Vagina (tissue), 2 donors: ENCODE data around the gene RAB4B.

Experiments
- POLR2A ChIP-seq, 2 donors: fragments of 450-650 bp; IDR thresholded peaks; one replicate each; pipeline ENCODE4 v1.6.1; 2017; ENCODE audit warnings: antibody characterized with exemption in 2 of 2, mild to moderate bottlenecking in 2 of 2, moderate library complexity in 2 of 2
- POLR2AphosphoS5 ChIP-seq, 2 donors: sonication (generic); formaldehyde crosslinking; IDR thresholded peaks; one replicate each; pipeline ENCODE4 v1.9.0; 2017; ENCODE audit warnings: antibody characterized with exemption in 2 of 2, mild to moderate bottlenecking in 2 of 2, low read depth in 1 of 2; ENCODE audit not compliant: insufficient read depth in 1 of 2
- TF ChIP-seq, protein P1 (sequence below), 3 experiments: fragments of 450-650 bp in 2 of 3; fragments of 200-600 bp in 1 of 3; sonication (generic) in 1 of 3; IDR thresholded peaks; one replicate each; pipeline ENCODE4 v1.5.1; 2017 to 2019; ENCODE audit warnings: antibody characterized with exemption in 3 of 3, mild to moderate bottlenecking in 2 of 3, moderate library complexity in 2 of 3

GRCh38 chr19:40733149-40733548, 44.9 kb upstream of the RAB4B start:
- TF ChIP-seq, protein P1, sequence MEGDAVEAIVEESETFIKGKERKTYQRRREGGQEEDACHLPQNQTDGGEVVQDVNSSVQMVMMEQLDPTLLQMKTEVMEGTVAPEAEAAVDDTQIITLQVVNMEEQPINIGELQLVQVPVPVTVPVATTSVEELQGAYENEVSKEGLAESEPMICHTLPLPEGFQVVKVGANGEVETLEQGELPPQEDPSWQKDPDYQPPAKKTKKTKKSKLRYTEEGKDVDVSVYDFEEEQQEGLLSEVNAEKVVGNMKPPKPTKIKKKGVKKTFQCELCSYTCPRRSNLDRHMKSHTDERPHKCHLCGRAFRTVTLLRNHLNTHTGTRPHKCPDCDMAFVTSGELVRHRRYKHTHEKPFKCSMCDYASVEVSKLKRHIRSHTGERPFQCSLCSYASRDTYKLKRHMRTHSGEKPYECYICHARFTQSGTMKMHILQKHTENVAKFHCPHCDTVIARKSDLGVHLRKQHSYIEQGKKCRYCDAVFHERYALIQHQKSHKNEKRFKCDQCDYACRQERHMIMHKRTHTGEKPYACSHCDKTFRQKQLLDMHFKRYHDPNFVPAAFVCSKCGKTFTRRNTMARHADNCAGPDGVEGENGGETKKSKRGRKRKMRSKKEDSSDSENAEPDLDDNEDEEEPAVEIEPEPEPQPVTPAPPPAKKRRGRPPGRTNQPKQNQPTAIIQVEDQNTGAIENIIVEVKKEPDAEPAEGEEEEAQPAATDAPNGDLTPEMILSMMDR (IDR thresholded peaks at IDR 0.05): no peak
- TF ChIP-seq POLR2A (IDR thresholded peaks at IDR 0.05) (no peak), POLR2AphosphoS5 (IDR thresholded peaks at IDR 0.05; ENCODE audit: insufficient read depth in 1 of 2, low read depth in 1 of 2) (peak in 1 of 2 donors; percentile 14)
